PFSK-1 (cell line): Measurements from ENCODE around the gene GMPS.

Experiments
- POLR2AphosphoS5 ChIP-seq: IDR thresholded peaks from 2 replicates; pipeline ENCODE4 v1.6.1; 2012; ENCODE audit warnings: low read depth, mild to moderate bottlenecking, control low read depth, low read length, moderate library complexity
- SIN3A ChIP-seq: IDR thresholded peaks from 2 replicates; pipeline ENCODE4 v1.6.1; 2012; ENCODE audit warnings: mild to moderate bottlenecking, low read length, moderate library complexity, borderline replicate concordance; ENCODE audit not compliant: insufficient read depth

GRCh38 chr3:155957412-155957880 is 87.0 kb downstream of the GMPS start:
- TF ChIP-seq POLR2AphosphoS5 (no peak), SIN3A (no peak)
